ENCODE results near the gene ADAMTS2. TPM values are rescaled to one million over a fixed set of nuclear protein-coding genes. Genes with fewer than 3 reads are reported as not detected.

The ADAMTS2 gene
- total RNA-seq, 1 donor from 2014 or later: not detected

DNA sequence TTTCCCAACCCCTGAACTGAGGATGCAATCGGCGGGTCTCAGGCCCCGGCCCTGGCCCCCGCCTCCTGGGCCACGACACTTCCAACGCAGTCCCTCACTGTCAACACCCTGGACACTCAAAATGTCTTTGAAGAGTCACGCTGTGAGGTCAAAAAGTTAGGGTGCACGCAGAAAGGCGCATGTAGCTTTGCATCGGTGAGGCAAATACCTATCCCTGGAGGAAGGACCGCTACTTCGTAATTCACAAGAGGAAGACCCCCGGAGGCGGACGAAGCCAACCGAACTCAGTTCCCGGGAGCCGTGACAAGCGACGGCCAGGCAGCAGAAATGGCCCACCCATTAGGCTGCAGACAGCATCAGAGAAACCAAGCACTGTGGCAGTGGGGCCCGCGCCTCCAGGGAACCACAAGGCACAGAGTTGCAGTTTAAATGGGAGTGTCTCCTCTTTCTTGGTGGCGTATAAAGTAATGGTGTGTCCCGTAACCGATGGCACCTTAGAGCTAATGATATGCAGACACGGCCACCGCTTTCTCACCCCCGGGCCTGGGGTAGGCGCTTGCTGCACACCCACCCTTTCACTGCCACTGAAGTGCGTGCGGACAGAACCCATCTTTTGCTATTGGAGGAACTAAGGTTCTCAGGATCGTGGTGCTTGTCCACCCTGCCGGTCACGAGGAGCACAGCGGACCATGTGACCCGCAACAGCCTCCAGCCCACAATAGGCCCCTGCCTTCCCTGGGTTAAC, 9.0 kb downstream of the ADAMTS2 start:
- POLR2A ChIA-PET: no interaction called here
- peaks cover 8% of the 10 kb centered on the region for H3K27me3 Mint-ChIP-seq
- H3K36me3 Mint-ChIP-seq (ENCODE audit: low read depth): no peaks in the 10 kb centered on the region

DNA sequence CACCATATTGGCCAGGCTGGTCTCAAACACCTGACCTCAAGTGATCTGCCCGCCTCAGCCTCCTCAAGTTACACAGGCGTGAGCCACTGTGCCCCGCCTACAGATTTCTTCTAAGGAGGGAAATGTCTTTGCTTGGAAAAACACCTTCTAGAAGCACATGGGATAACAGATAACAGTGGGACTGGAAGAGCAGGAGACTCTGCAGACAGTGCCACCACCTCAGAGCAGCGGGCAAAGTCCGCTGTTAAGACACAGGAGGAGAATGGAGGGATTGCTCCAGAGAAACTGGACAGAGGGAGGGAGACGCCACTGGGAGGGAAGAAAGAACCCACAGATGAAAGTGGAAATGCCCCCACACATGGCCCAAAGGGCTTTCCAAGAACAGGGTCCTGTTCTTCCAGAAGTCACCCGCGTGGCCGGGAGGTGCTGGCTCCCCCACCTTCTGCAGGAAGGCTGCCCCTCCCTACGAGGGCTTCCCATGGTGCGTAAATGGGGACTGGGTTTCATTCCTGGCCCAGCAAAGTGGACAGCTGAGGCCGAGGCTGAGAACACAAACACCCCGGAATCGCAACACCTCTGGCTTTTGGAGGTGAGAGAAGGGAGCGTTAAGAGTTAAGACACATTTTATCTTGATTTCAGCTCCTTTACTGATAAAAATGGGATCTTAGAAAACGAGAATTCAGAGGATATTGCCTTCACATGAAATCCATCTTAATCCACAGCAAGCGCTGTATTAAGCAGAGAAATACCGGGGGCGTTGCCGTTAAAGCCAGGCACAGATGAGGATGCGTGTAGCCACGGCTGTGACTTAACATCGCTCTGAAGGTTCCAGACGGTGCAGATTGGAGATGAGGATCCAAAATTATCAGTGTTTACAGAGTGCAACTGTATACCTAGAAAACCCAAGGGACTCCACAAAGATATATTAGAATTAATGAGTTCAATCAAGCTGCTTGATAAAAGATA, 11.2 kb downstream of the ADAMTS2 start:
- intact Hi-C loops (cut with micrococcal nuclease): no loop called here
- Mint-ChIP-seq H3K9me3 (no peaks in the 10 kb centered on the region), H3K4me1 (no peaks in the 10 kb centered on the region), H3K27ac (no peak overlapping the region), H3K4me3 (no peak overlapping the region), H3K27me3 (peaks cover 3% of the 10 kb centered on the region), H3K36me3 (ENCODE audit: low read depth) (no peaks in the 10 kb centered on the region)
- DNase-seq (no peak), ATAC-seq (ENCODE audit: low read depth) (no peak)
- TF ChIP-seq, protein P1, sequence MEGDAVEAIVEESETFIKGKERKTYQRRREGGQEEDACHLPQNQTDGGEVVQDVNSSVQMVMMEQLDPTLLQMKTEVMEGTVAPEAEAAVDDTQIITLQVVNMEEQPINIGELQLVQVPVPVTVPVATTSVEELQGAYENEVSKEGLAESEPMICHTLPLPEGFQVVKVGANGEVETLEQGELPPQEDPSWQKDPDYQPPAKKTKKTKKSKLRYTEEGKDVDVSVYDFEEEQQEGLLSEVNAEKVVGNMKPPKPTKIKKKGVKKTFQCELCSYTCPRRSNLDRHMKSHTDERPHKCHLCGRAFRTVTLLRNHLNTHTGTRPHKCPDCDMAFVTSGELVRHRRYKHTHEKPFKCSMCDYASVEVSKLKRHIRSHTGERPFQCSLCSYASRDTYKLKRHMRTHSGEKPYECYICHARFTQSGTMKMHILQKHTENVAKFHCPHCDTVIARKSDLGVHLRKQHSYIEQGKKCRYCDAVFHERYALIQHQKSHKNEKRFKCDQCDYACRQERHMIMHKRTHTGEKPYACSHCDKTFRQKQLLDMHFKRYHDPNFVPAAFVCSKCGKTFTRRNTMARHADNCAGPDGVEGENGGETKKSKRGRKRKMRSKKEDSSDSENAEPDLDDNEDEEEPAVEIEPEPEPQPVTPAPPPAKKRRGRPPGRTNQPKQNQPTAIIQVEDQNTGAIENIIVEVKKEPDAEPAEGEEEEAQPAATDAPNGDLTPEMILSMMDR (IDR thresholded peaks at IDR 0.05): no peak
- POLR2A ChIA-PET: no interaction called here
- CTCF ChIA-PET: no interaction called here

More for the DNA sequence above, 9.0 kb downstream of the ADAMTS2 start:
- Mint-ChIP-seq H3K4me3 (no peak overlapping the region), H3K4me1 (no peaks in the 10 kb centered on the region), H3K9me3 (no peaks in the 10 kb centered on the region), H3K27ac (no peak overlapping the region)
- TF ChIP-seq, protein P1 (IDR thresholded peaks at IDR 0.05): no peak
- DNase-seq (no peak), ATAC-seq (ENCODE audit: low read depth) (no peak)
- CTCF ChIA-PET: no interaction called here
- intact Hi-C loops (cut with micrococcal nuclease): no loop called here

DNA sequence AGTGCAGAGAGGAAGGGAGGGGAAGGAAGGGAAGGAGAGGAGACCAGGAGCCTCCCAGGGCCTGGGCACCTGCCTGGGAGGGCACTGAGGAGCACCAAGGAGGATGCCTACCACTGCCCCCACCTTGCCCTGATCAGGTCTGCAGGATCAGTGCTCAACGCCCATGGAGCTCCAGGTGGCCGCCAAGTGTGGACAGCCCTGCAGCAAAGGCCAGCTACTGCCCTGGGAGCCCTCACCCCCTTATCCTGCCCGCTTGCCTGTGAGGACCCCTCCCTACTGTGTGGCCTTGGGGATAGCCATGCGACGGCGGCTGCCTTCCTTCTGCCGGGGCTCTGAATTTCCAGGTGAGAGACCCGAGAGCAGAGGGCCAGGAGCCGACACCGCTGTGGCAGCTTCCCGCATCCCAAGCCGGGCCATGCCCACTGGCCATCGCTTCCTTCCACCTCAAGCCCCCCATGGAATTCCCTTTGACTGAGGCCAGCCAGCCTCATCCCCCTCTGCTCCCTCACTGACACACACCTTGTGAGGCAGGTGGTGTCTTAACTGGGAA, 12.4 kb downstream of the ADAMTS2 start:
- TF ChIP-seq, protein P1 (IDR thresholded peaks at IDR 0.05): no peak
- ChIA-PET CTCF (no interaction called here), POLR2A (no interaction called here)
- Mint-ChIP-seq H3K36me3 (ENCODE audit: low read depth) (no peaks in the 10 kb centered on the region), H3K4me3 (no peak overlapping the region), H3K4me1 (no peaks in the 10 kb centered on the region), H3K9me3 (no peaks in the 10 kb centered on the region), H3K27ac (no peak overlapping the region), H3K27me3 (peaks cover 3% of the 10 kb centered on the region)
- intact Hi-C loops (cut with micrococcal nuclease): no loop called here
- ATAC-seq (ENCODE audit: low read depth) (no peak), DNase-seq (no peak)

DNA sequence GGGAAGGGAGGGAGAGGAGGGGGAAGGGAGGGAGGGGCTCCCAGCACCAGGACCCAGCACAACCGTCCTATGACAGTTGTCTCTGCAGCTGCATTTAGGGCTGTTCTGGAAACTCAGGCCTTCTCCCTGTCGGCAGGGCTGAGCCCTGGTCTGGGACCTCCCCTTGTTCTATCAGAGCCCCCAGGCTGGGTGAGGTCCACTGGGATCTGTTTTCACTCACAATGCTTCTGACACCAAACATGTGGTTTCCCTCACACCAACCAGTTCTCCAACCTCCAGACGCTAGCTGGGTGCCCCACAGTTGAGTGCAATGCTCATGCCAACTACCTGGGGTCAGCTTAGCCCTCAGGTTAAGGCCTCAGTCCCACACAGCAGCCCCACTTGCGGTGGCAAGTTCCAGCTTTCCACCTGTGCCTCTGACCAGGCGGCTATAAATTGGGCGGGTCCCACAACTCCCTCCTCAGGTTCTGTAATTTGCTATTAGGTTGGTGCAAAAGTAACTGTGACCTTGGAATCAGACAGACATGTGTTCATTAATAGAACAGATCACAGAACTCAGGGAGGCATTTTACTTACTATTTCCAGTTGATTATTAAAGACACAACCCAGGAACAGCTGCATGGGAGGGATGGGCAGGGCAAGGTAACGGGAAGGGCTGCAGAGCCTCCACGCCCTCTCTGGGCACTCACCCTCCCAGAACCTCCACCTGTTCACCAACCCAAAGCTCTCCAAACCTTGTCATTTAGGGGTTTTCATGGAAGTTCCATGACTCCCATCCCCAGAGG, 13.5 kb downstream of the ADAMTS2 start:
- intact Hi-C loops (cut with micrococcal nuclease): no loop called here
- TF ChIP-seq, protein P1 (IDR thresholded peaks at IDR 0.05): no peak
- ChIA-PET POLR2A (no interaction called here), CTCF (no interaction called here)
- no peak for ATAC-seq (ENCODE audit: low read depth)
- H3K27ac Mint-ChIP-seq: no peak overlapping the region
- DNase-seq: no peak
- peaks cover 8% of the 10 kb centered on the region for H3K27me3 Mint-ChIP-seq
- no peak overlapping the region for H3K4me3 Mint-ChIP-seq
- no peaks in the 10 kb centered on the region for H3K9me3 Mint-ChIP-seq
- H3K4me1 Mint-ChIP-seq: no peaks in the 10 kb centered on the region
- H3K36me3 Mint-ChIP-seq (ENCODE audit: low read depth): no peaks in the 10 kb centered on the region

Data from activated B cell treated with CpG ODN at 0.5 μM for 24 hours (primary cell).